Right cardiac atrium (tissue), 5 donors: ENCODE results near the gene ZNF740. TPM values are rescaled to one million over a fixed set of nuclear protein-coding genes. Genes with fewer than 3 reads are reported as not detected.

Experiments
- ATAC-seq, 2 donors: fragments of 200-7000 bp; cut with Tn5 transposase; one replicate each; pipeline versions ENCODE4 v1.8.0 to v1.9.1; 2020; ENCODE audit warnings: moderate library complexity in 2 of 2, mild to moderate bottlenecking in 1 of 2
- DNase-seq, 3 donors: peaks; one replicate each; pipeline ENCODE4 v3.0.0-alpha.2; 2020
- H3K27ac ChIP-seq: one replicate; pipeline ENCODE4 v1.5.1; 2013; ENCODE audit warnings: mild to moderate bottlenecking, low read length, control low read depth, moderate library complexity
- H3K27me3 ChIP-seq: one replicate; pipeline ENCODE4 v1.6.1; 2013; ENCODE audit not compliant: control insufficient read depth, insufficient read depth
- H3K4me1 ChIP-seq: one replicate; pipeline ENCODE4 v1.6.1; 2013; ENCODE audit warnings: low read length; ENCODE audit not compliant: control insufficient read depth, insufficient read depth
- H3K4me3 ChIP-seq: one replicate; pipeline ENCODE4 v1.5.1; 2013; ENCODE audit warnings: low read length, control low read depth
- H3K9me3 ChIP-seq: one replicate; pipeline ENCODE4 v1.6.1; 2013; ENCODE audit warnings: low read length; ENCODE audit not compliant: control insufficient read depth
- WGBS: extraction: QIAGEN DNeasy Blood & Tissue Kit; methylation state at CpG from one replicate; pipeline ENCODE4 v1.1.7; 2013; 5-methylcytosine and 5-hydroxymethylcytosine counted together
- intact Hi-C, 4 donors: fragments of 100-400 bp; cut with DNase I; formaldehyde crosslinking; loops; one replicate each; pipeline versions ENCODE4 v1.11.0 to v1.14.0; 2022 to 2023
- long read RNA-seq, 4 donors: library from polyadenylated mRNA; unstranded; transcript quantifications; one replicate each; pipeline ENCODE4 v2.0.0, GENCODE V29; 2020 to 2021
- polyA plus RNA-seq: library from polyadenylated mRNA; stranded (reverse); fragments of 200-250 nt; gene quantifications from one replicate; pipeline ENCODE4 v1.2.3, GENCODE V29; 2013
- total RNA-seq, 4 donors: library from RNA; stranded (reverse); fragmentation: NEBNext Ultra II Directional; extraction: Animal tissue kit (Norgen Biotek cat#: 25700); gene quantifications; one replicate each; pipeline ENCODE4 v1.2.1, GENCODE V29; 2021
- donor health status: healthy with polysubstance abuse.
- donor health status: DM: no; HTN: yes; CAD: no.
- donor health status: DM: no; HTN: no; CAD: no.
- donor health status: DM: no; HTN: yes; CAD: no; lungs with severe emphysema.
- donor health status: DM: yes; HTN: yes; CAD: no.

ZNF740 gene
- total RNA-seq, result 10 to 100 TPM; 13.8 to 29.9 (median 22.4) TPM
- polyA plus RNA-seq, result 5.3 TPM
- long read RNA-seq, donor 1, full-length matches to known transcripts, result 11 of 14 reads
- long read RNA-seq, donor 1, partial matches to known transcripts, result 0 of 14 reads
- long read RNA-seq, donor 1, other reads (novel, unspliced or antisense), result 3 of 14 reads
- long read RNA-seq, donor 2, full-length matches to known transcripts, result 1 of 5 reads
- long read RNA-seq, donor 2, partial matches to known transcripts, result 2 of 5 reads
- long read RNA-seq, donor 2, other reads (novel, unspliced or antisense), result 2 of 5 reads
- long read RNA-seq, donor 3, partial matches to known transcripts, result 0 of 3 reads
- long read RNA-seq, donor 3, other reads (novel, unspliced or antisense), result 3 of 3 reads
- long read RNA-seq, donor 4, full-length matches to known transcripts, result 1 of 6 reads
- long read RNA-seq, donor 4, partial matches to known transcripts, result 1 of 6 reads
- long read RNA-seq, donor 4, other reads (novel, unspliced or antisense), result 4 of 6 reads

- H3K27me3 ChIP-seq, result no peaks in the 10 kb centered on the region
- intact Hi-C loops, result no loop called here
- DNase-seq, result peak; percentile 98 to 99 (median 99)
- H3K27ac ChIP-seq, result peak within 1 kb of the TSS; percentile 99
- H3K4me1 ChIP-seq, result peaks cover 11% of the 10 kb centered on the region
- peak; percentile 99 to 100 for ATAC-seq
- no peaks in the 10 kb centered on the region for H3K9me3 ChIP-seq
- peak within 1 kb of the TSS; percentile 70 for H3K4me3 ChIP-seq
- WGBS, result under 1% methylated on average over 70 of the region's 70 CpGs
These were observed at the start of gene ZNF740, which contains the start of gene CSAD for GRCh38 chr12:53180220-53180930. Gene ZNF740, plus strand, starts transcription at chr12:53180722. Its CDS starts 1,262 bp downstream, at chr12:53181984. Gene CSAD, minus strand, starts transcription at chr12:53180925. Its CDS starts 7,455 bp downstream, at chr12:53173470.

DNA sequence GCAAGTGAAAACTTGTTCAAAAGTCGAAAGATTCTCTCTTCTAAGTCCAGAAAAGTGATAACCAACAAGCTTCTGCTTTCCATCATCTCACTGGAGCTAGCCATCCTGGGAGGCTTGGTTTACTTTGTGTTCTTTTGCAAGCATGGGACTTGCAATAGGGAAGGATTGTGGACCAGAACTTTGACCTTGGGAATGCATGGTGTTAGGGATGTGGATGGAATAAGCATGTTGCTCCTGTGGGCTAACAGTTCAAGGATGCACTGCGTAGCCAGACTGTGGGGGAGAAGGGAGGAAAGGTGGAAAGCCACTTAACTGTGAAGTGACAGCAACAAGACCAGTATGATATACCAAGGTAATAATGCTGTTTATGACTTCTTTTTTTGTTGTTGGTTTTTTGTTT is 48.7 kb upstream of the ZNF740 start:
- no peak overlapping the region for H3K27ac ChIP-seq
- H3K4me1 ChIP-seq, result no peaks in the 10 kb centered on the region
- H3K27me3 ChIP-seq, result no peaks in the 10 kb centered on the region
- WGBS, result 81% methylated on average over 2 of the region's 2 CpGs
- DNase-seq, result no peak
- H3K4me3 ChIP-seq, result no peak overlapping the region
- intact Hi-C loops, result no loop called here
- peaks cover under 1% of the 10 kb centered on the region for H3K9me3 ChIP-seq
- no peak for ATAC-seq

DNA sequence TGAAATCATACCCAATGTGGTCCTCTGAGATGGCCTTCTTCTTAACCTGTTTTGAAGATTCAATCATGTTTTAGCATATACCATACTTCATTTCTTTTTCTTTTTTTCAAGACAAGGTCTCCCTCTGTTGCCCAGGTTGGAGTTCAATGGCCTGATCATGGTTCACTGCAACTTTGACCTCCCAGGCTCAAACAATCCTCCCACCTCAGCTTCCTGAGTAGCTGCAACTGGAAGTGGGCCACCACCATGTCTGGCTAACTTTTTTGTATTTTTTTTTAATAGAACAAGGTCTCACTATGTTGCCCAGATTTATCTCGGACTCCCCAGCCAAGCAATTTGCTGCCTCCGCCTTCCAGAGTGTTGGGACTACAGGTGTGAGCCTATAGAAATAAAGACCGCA is 46.8 kb upstream of the ZNF740 start:
- Histone ChIP-seq H3K27me3 (no peaks in the 10 kb centered on the region), H3K27ac (no peak overlapping the region), H3K4me3 (no peak overlapping the region), H3K9me3 (peaks cover 2% of the 10 kb centered on the region), H3K4me1 (no peaks in the 10 kb centered on the region)
- no peak for ATAC-seq
- WGBS, result 92% methylated on average over 3 of the region's 3 CpGs
- no peak for DNase-seq
- intact Hi-C loops, result no loop called here

GRCh38 chr12:53143355-53143754 is 37.2 kb upstream of the ZNF740 start:
- WGBS, result 81% methylated on average over 4 of the region's 4 CpGs
- ATAC-seq, result no peak

GRCh38 chr12:53145383-53146260 is 34.9 kb upstream of the ZNF740 start:
- intact Hi-C loops, result no loop called here
- no peaks in the 10 kb centered on the region for H3K9me3 ChIP-seq
- WGBS, result 90% methylated on average over 5 of the region's 5 CpGs
- H3K27me3 ChIP-seq, result no peaks in the 10 kb centered on the region
- H3K27ac ChIP-seq, result no peak overlapping the region
- DNase-seq, result no peak
- no peak overlapping the region for H3K4me3 ChIP-seq
- no peaks in the 10 kb centered on the region for H3K4me1 ChIP-seq
- no peak for ATAC-seq

More at GRCh38 chr12:53143355-53143754, 37.2 kb upstream of the ZNF740 start:
- Histone ChIP-seq H3K9me3 (no peaks in the 10 kb centered on the region), H3K4me3 (no peak overlapping the region), H3K27ac (no peak overlapping the region), H3K4me1 (no peaks in the 10 kb centered on the region), H3K27me3 (no peaks in the 10 kb centered on the region)
- intact Hi-C loops, result no loop called here
- no peak for DNase-seq

DNA sequence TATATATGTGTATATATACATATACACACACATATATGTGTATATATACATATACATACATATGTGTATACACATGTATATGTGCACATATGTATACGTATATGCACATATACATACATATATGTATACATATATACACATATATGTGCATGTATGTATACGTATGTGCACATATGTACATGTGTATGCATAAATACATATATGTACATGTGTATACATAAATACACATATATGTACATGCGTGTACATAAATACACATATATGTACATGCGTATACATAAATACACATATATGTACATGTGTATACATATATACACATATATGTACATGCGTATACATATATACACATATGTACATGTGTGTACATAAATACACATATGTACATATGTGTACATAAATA is 33.3 kb upstream of the ZNF740 start:
- intact Hi-C loops, result no loop called here
- Histone ChIP-seq H3K27me3 (no peaks in the 10 kb centered on the region), H3K4me1 (no peaks in the 10 kb centered on the region), H3K9me3 (no peaks in the 10 kb centered on the region), H3K4me3 (no peak overlapping the region), H3K27ac (no peak overlapping the region)
- ATAC-seq, result no peak
- 90% methylated on average over 5 of the region's 5 CpGs for WGBS
- DNase-seq, result no peak

DNA sequence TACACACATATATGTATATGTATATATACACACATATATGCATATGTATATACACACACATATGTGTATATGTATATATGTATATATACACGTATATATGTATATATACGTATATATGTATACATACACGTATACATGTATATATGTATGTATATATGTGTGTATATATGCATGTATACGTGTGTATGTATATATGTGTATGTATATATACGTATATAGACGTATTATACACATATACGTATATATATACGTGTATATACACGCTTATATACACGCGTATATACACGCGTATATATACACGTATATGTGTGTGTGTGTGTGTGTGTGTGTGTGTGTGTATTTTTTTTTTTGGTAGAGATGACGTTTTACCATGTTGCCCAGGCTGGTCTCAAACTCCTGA is 32.9 kb upstream of the ZNF740 start:
- DNase-seq (no peak), ATAC-seq (no peak)
- H3K4me1 ChIP-seq, result no peaks in the 10 kb centered on the region
- H3K27ac ChIP-seq, result no peak overlapping the region
- no peak overlapping the region for H3K4me3 ChIP-seq
- WGBS, result 92% methylated on average over 15 of the region's 15 CpGs
- intact Hi-C loops, result no loop called here
- H3K27me3 ChIP-seq, result no peaks in the 10 kb centered on the region
- H3K9me3 ChIP-seq, result no peaks in the 10 kb centered on the region

- DNase-seq (no peak), ATAC-seq (no peak)
- Histone ChIP-seq H3K4me1 (no peaks in the 10 kb centered on the region), H3K4me3 (no peak overlapping the region), H3K9me3 (no peaks in the 10 kb centered on the region), H3K27ac (no peak overlapping the region), H3K27me3 (no peaks in the 10 kb centered on the region)
- WGBS, result 90% methylated on average over 6 of the region's 6 CpGs
- intact Hi-C loops, result no loop called here
These were observed 29.5 kb upstream of the ZNF740 start for GRCh38 chr12:53151039-53151438.

DNA sequence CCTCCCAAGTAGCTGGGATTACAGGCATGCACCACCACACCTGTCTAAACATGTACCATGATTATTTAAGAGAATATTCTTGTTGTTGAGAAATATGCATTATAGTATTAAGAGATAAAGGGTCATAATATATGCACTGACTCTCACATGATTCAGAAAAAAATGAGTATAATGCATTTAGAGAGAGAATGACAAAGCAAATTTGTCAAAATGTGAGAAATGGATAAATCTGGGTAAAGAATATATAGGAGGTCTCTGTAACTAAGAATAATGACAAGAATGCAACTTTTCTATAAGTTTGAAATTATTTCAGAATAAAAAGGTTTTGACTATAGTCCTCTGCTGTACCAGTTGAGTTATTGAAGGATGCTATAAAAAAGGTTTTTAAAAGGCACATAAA is 28.1 kb upstream of the ZNF740 start:
- H3K4me3 ChIP-seq, result no peak overlapping the region
- H3K4me1 ChIP-seq, result no peaks in the 10 kb centered on the region
- no peak for DNase-seq
- H3K27ac ChIP-seq, result no peak overlapping the region
- intact Hi-C loops, result no loop called here
- H3K9me3 ChIP-seq, result no peaks in the 10 kb centered on the region
- H3K27me3 ChIP-seq, result no peaks in the 10 kb centered on the region
- no peak for ATAC-seq

DNA sequence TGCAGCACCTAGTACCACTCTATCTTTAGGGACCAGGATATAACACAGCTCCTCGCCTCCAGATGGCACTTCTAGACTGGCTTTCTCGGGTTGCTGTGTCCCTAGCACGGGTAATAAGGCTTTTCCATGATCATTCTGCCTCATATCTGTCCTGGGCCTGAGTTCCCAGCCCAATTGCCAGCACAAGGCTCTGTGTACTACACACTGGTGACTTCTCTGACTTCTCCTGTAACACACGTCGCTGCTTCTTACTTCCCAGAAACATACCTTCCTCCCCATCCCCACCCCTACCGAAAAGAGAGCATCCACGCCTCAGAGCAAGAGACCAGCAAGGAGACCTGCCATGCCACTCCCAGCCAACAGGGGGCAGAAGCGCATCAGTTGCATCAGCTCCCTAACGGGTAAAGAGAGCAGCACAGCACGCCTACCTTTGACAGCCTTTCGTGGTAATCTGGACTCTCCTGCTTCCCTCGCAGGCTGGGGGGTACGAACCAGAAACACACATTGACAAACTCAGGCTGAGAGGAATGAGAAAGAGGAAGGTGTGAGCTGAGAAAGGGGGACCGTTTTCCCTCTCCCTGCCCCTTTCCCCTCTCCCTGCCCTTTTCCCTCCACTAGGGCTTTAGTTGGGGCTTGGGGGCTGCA is 21.2 kb upstream of the ZNF740 start:
- ATAC-seq (peak; percentile 85 to 87), DNase-seq (peak; percentile 79 to 95 (median 92))
- no peak overlapping the region for H3K27ac ChIP-seq
- H3K9me3 ChIP-seq, result no peaks in the 10 kb centered on the region
- H3K27me3 ChIP-seq, result no peaks in the 10 kb centered on the region
- H3K4me3 ChIP-seq, result no peak overlapping the region
- H3K4me1 ChIP-seq, result no peaks in the 10 kb centered on the region
- 21% methylated on average over 14 of the region's 14 CpGs for WGBS
- intact Hi-C loops, result loop anchor here in 1 of 4 donors (5.0 kb wide), 1 partner anchor 38 kb away; no protein-coding TSS in a partner anchor
